Stimulated activated CD4-positive, alpha-beta T cell treated with anti-CD3 and anti-CD28 coated beads, Interleukin-12 subunit alpha, Interleukin-12 subunit beta, amount 100 ng/mL, for 48 hours (primary cell): ENCODE measurements around the gene ASPHD1.

Source experiments
- DNase-seq, 3 donors: peaks; one replicate each; pipeline ENCODE4 v3.0.0-alpha.2; 2020; ENCODE audit warnings: low read depth in 2 of 3, low spot score in 1 of 3

The ASPHD1 gene

GRCh38 chr16:29940656-29941055 lies 40.4 kb downstream of the ASPHD1 start:
- no peak for DNase-seq

GRCh38 chr16:29943846-29944799 lies 43.8 kb downstream of the ASPHD1 start:
- DNase-seq, result no peak

- DNase-seq, result no peak
Observed at GRCh38 chr16:29947897-29948296, 47.6 kb downstream of the ASPHD1 start.

GRCh38 chr16:29950806-29951461 lies 50.6 kb downstream of the ASPHD1 start:
- no peak for DNase-seq

- no peak for DNase-seq
Observed at GRCh38 chr16:29951625-29952365, 51.5 kb downstream of the ASPHD1 start.
